Measurements from ENCODE around the gene ADAMTSL2.

GRCh38 chr9:133566817-133567216 is 32.3 kb downstream of the ADAMTSL2 start:
- no peak for TF ChIP-seq CTCF (conservative IDR thresholded peaks at IDR 0.05)
- no peak for TF ChIP-seq ZFX (IDR thresholded peaks at IDR 0.05)
